ENCODE measurements around the gene PPIE. TPM values are rescaled to one million over a fixed set of nuclear protein-coding genes. Genes with fewer than 3 reads are reported as not detected.
"Not testable (repeated sequence)": the region's sequence is repeated elsewhere in the genome, so short reads cannot be mapped to it uniquely, and the experiment has no call there.

Gene PPIE
- total RNA-seq, 2 experiments from 2014 or later, result 54.5 to 71.9 TPM

GRCh38 chr1:39777306-39777705, 38.6 kb downstream of the PPIE start:
- CTCF ChIA-PET (ENCODE audit: unreplicated experiment), result no interaction called here
- Histone ChIP-seq H3K4me2 (ENCODE audit: low read length) (no peak overlapping the region), H3K9me3 (ENCODE audit: low read length) (no peaks in the 10 kb centered on the region), H3K4me1 (ENCODE audit: insufficient read depth, low read length, poor library complexity, severe bottlenecking) (peaks cover 12% of the 10 kb centered on the region), H3K79me2 (ENCODE audit: insufficient read depth, low read depth, low read length) (no peaks in the 10 kb centered on the region), H3K27ac (ENCODE audit: low read depth, low read length, poor library complexity, severe bottlenecking) (no peak overlapping the region), H3K4me3 (ENCODE audit: low read depth, low read length, poor library complexity, severe bottlenecking) (no peak overlapping the region), H2AFZ (ENCODE audit: low read length) (no peak overlapping the region), H4K20me1 (ENCODE audit: insufficient read depth, low read length) (no peaks in the 10 kb centered on the region), H3K9me2 (ENCODE audit: insufficient read depth, low read length) (no peaks in the 10 kb centered on the region), H3K36me3 (ENCODE audit: insufficient read depth, low read length) (no peaks in the 10 kb centered on the region)
- no TSS peak for BruUV-seq (replicated peaks)
- POLR2A ChIA-PET, result no interaction called here
- DNase-seq (ENCODE audit: low spot score), result no peak
- intact Hi-C loops (cut with micrococcal nuclease; ENCODE audit: unreplicated experiment), result no loop called here
- TF ChIP-seq EZH2phosphoT487 (IDR thresholded peaks at IDR 0.05; ENCODE audit: borderline replicate concordance, low read depth, low read length) (no peak), CTCF (conservative IDR thresholded peaks at IDR 0.05; ENCODE audit: low read length) (no peak)

GRCh38 chr1:39777896-39778295, 39.2 kb downstream of the PPIE start:
- H3K79me2 ChIP-seq (ENCODE audit: insufficient read depth, low read depth, low read length); H4K20me1 ChIP-seq (ENCODE audit: insufficient read depth, low read length); H3K9me3 ChIP-seq (ENCODE audit: low read length); H3K36me3 ChIP-seq (ENCODE audit: insufficient read depth, low read length); BruUV-seq (replicated peaks); POLR2A ChIA-PET; H3K4me2 ChIP-seq (ENCODE audit: low read length); H3K27ac ChIP-seq (ENCODE audit: low read depth, low read length, poor library complexity, severe bottlenecking); H3K4me3 ChIP-seq (ENCODE audit: low read depth, low read length, poor library complexity, severe bottlenecking); intact Hi-C loops (cut with micrococcal nuclease; ENCODE audit: unreplicated experiment); CTCF ChIA-PET (ENCODE audit: unreplicated experiment); H2AFZ ChIP-seq (ENCODE audit: low read length); DNase-seq (ENCODE audit: low spot score); H3K9me2 ChIP-seq (ENCODE audit: insufficient read depth, low read length): not testable (repeated sequence)
- H3K4me1 ChIP-seq (ENCODE audit: insufficient read depth, low read length, poor library complexity, severe bottlenecking), result peaks cover 12% of the 10 kb centered on the region

GRCh38 chr1:39778463-39779099, 39.9 kb downstream of the PPIE start:
- H3K4me1 ChIP-seq (ENCODE audit: insufficient read depth, low read length, poor library complexity, severe bottlenecking), result peaks cover 12% of the 10 kb centered on the region
- H4K20me1 ChIP-seq (ENCODE audit: insufficient read depth, low read length); H3K27ac ChIP-seq (ENCODE audit: low read depth, low read length, poor library complexity, severe bottlenecking); H3K9me2 ChIP-seq (ENCODE audit: insufficient read depth, low read length); H3K4me3 ChIP-seq (ENCODE audit: low read depth, low read length, poor library complexity, severe bottlenecking); DNase-seq (ENCODE audit: low spot score); CTCF ChIA-PET (ENCODE audit: unreplicated experiment); H3K4me2 ChIP-seq (ENCODE audit: low read length); H3K36me3 ChIP-seq (ENCODE audit: insufficient read depth, low read length); H3K79me2 ChIP-seq (ENCODE audit: insufficient read depth, low read depth, low read length); BruUV-seq (replicated peaks); H2AFZ ChIP-seq (ENCODE audit: low read length); H3K9me3 ChIP-seq (ENCODE audit: low read length); intact Hi-C loops (cut with micrococcal nuclease; ENCODE audit: unreplicated experiment); POLR2A ChIA-PET: not testable (repeated sequence)

- no peak overlapping the region for H3K27ac ChIP-seq (ENCODE audit: low read depth, low read length, poor library complexity, severe bottlenecking)
- no peak overlapping the region for H3K4me3 ChIP-seq (ENCODE audit: low read depth, low read length, poor library complexity, severe bottlenecking)
- no peak for DNase-seq (ENCODE audit: low spot score)
- no peaks in the 10 kb centered on the region for H3K9me2 ChIP-seq (ENCODE audit: insufficient read depth, low read length)
- H4K20me1 ChIP-seq (ENCODE audit: insufficient read depth, low read length), result no peaks in the 10 kb centered on the region
- peaks cover 12% of the 10 kb centered on the region for H3K4me1 ChIP-seq (ENCODE audit: insufficient read depth, low read length, poor library complexity, severe bottlenecking)
- H2AFZ ChIP-seq (ENCODE audit: low read length), result no peak overlapping the region
- H3K79me2 ChIP-seq (ENCODE audit: insufficient read depth, low read depth, low read length), result no peaks in the 10 kb centered on the region
- no peak overlapping the region for H3K4me2 ChIP-seq (ENCODE audit: low read length)
- H3K9me3 ChIP-seq (ENCODE audit: low read length), result no peaks in the 10 kb centered on the region
- CTCF ChIA-PET (ENCODE audit: unreplicated experiment), result no interaction called here
- H3K36me3 ChIP-seq (ENCODE audit: insufficient read depth, low read length), result no peaks in the 10 kb centered on the region
- no TSS peak for BruUV-seq (replicated peaks)
- POLR2A ChIA-PET, result no interaction called here
- TF ChIP-seq CTCF (conservative IDR thresholded peaks at IDR 0.05; ENCODE audit: low read length), result no peak
- TF ChIP-seq EZH2phosphoT487 (IDR thresholded peaks at IDR 0.05; ENCODE audit: borderline replicate concordance, low read depth, low read length), result no peak
- intact Hi-C loops (cut with micrococcal nuclease; ENCODE audit: unreplicated experiment), result no loop called here
Measured at GRCh38 chr1:39779137-39779536, 40.5 kb downstream of the PPIE start.
